CD14-positive monocyte (primary cell): ENCODE measurements around the gene FGD4. TPM values are rescaled to one million over a fixed set of nuclear protein-coding genes. Genes with fewer than 3 reads are reported as not detected.

Source experiments
- DNase-seq, 3 donors: peaks; one replicate each; pipeline ENCODE4 v3.0.0-alpha.2; 2011 to 2022
- H2AFZ ChIP-seq: 2 replicates; pipeline ENCODE4 v1.6.0; 2012; ENCODE audit warnings: mild to moderate bottlenecking, low read depth, low read length, inconsistent platforms; ENCODE audit not compliant: insufficient read depth, poor library complexity, severe bottlenecking
- H3K27ac ChIP-seq, 2 donors: 1 replicate in 1 of 2; 2 replicates in 1 of 2; pipeline ENCODE4 v1.5.1; 2012 to 2013; ENCODE audit warnings: low read length in 2 of 2, control low read depth in 1 of 2, inconsistent platforms in 1 of 2, low read depth in 1 of 2, mild to moderate bottlenecking in 1 of 2
- H3K27me3 ChIP-seq, 2 donors: one replicate each; pipeline versions ENCODE4 v1.6.0 to v1.6.1; 2011 to 2013; ENCODE audit warnings: low read length in 2 of 2; ENCODE audit not compliant: control insufficient read depth in 2 of 2, insufficient read depth in 2 of 2
- H3K36me3 ChIP-seq, 2 donors: replicated peaks in 1 of 2; 1 replicate in 1 of 2; 2 replicates in 1 of 2; pipeline versions ENCODE4 v1.5.1 to v1.6.1; 2012 to 2013; ENCODE audit warnings: low read length in 2 of 2, control low read depth in 1 of 2, inconsistent platforms in 1 of 2, mild to moderate bottlenecking in 1 of 2; ENCODE audit not compliant: insufficient read depth in 2 of 2, control insufficient read depth in 1 of 2
- H3K4me1 ChIP-seq, 2 donors: 1 replicate in 1 of 2; 2 replicates in 1 of 2; pipeline versions ENCODE4 v1.5.1 to v1.6.1; 2012 to 2013; ENCODE audit warnings: low read length in 2 of 2, control low read depth in 1 of 2, inconsistent platforms in 1 of 2, mild to moderate bottlenecking in 1 of 2, moderate library complexity in 1 of 2; ENCODE audit not compliant: insufficient read depth in 2 of 2, control insufficient read depth in 1 of 2
- H3K4me2 ChIP-seq: replicated peaks from 2 replicates; pipeline ENCODE3; 2012; ENCODE audit warnings: low read length, moderate library complexity, mild to moderate bottlenecking; ENCODE audit not compliant: poor library complexity, severe bottlenecking; ENCODE audit errors: extremely low read depth
- H3K4me3 ChIP-seq, 3 experiments: fragments of 200-600 bp in 1 of 3; sonication (generic) in 1 of 3; replicated peaks in 1 of 3; 1 replicate in 2 of 3; 2 replicates in 1 of 3; pipeline ENCODE4 v1.5.1; 2011 to 2013; ENCODE audit warnings: low read length in 3 of 3, mild to moderate bottlenecking in 3 of 3, control low read depth in 2 of 3, low read depth in 2 of 3, inconsistent platforms in 1 of 3, moderate library complexity in 1 of 3
- H3K79me2 ChIP-seq: 2 replicates; pipeline ENCODE4 v1.6.0; 2012; ENCODE audit warnings: mild to moderate bottlenecking, control low read depth, inconsistent platforms, low read length, moderate library complexity; ENCODE audit not compliant: insufficient read depth
- H3K9ac ChIP-seq: 2 replicates; pipeline ENCODE4 v1.6.0; 2017; ENCODE audit warnings: low read length, mild to moderate bottlenecking; ENCODE audit not compliant: insufficient read depth, poor library complexity, severe bottlenecking
- H3K9me3 ChIP-seq, 2 donors: replicated peaks in 1 of 2; 1 replicate in 1 of 2; 2 replicates in 1 of 2; pipeline versions ENCODE4 v1.5.1 to v1.6.1; 2012 to 2013; ENCODE audit warnings: low read length in 2 of 2, control low read depth in 1 of 2; ENCODE audit not compliant: control insufficient read depth in 1 of 2, insufficient read depth in 1 of 2
- H4K20me1 ChIP-seq: 2 replicates; pipeline ENCODE4 v1.6.0; 2012; ENCODE audit warnings: mild to moderate bottlenecking, low read length, control low read depth, moderate library complexity; ENCODE audit not compliant: insufficient read depth
- H3K27ac Mint-ChIP-seq, 7 donors: one replicate each; pipeline ENCODE4 v1.8.0; 2020; ENCODE audit warnings: mild to moderate bottlenecking in 7 of 7, mixed read lengths in 7 of 7, moderate library complexity in 6 of 7, inconsistent platforms in 2 of 7
- H3K27me3 Mint-ChIP-seq, 3 donors: one replicate each; pipeline ENCODE4 v1.8.0; 2021 to 2022; ENCODE audit warnings: low read depth in 3 of 3, mild to moderate bottlenecking in 3 of 3, mixed read lengths in 3 of 3, moderate library complexity in 3 of 3, inconsistent platforms in 1 of 3
- H3K36me3 Mint-ChIP-seq, 2 donors: one replicate each; pipeline ENCODE4 v1.8.0; 2020; ENCODE audit warnings: mixed read lengths in 2 of 2, inconsistent platforms in 1 of 2, mild to moderate bottlenecking in 1 of 2
- H3K4me1 Mint-ChIP-seq: one replicate; pipeline ENCODE4 v1.8.0; 2020; ENCODE audit warnings: mild to moderate bottlenecking, mixed read lengths
- H3K4me3 Mint-ChIP-seq, 2 donors: one replicate each; pipeline ENCODE4 v1.8.0; 2020; ENCODE audit warnings: mild to moderate bottlenecking in 2 of 2, mixed read lengths in 2 of 2, moderate library complexity in 1 of 2
- H3K9me3 Mint-ChIP-seq, 7 donors: one replicate each; pipeline ENCODE4 v1.8.0; 2020 to 2022; ENCODE audit warnings: mixed read lengths in 7 of 7, mild to moderate bottlenecking in 6 of 7, moderate library complexity in 6 of 7, inconsistent platforms in 2 of 7
- CTCF ChIP-seq: fragments of 200-600 bp; IDR thresholded peaks from one replicate; pipeline ENCODE4 v1.8.0; 2022; ENCODE audit warnings: antibody characterized with exemption, mild to moderate bottlenecking
- WGBS: methylation state at CpG from one replicate; pipeline ENCODE4 v1.1.5; 2013; ENCODE audit warnings: missing lambda C conversion rate; ENCODE audit not compliant: insufficient coverage; 5-methylcytosine and 5-hydroxymethylcytosine counted together
- intact Hi-C, 2 donors: fragments of 100-400 bp; cut with micrococcal nuclease; formaldehyde crosslinking; loops; one replicate each; pipeline versions ENCODE4 v1.15.0 to v1.15.1; 2023
- polyA plus RNA-seq, 3 donors: library from polyadenylated mRNA; depleted of rRNA in 1 of 3; unstranded in 2 of 3; stranded (reverse) in 1 of 3; fragments of 300-500 nt in 2 of 3; fragments of >200 nt in 1 of 3; fragmentation: Illumina TruSeq in 2 of 3; gene quantifications; 1 replicate in 2 of 3; 2 replicates in 1 of 3; pipeline ENCODE4 v1.2.3, GENCODE V29; 2012 to 2021

Gene FGD4
- polyA plus RNA-seq, 3 donors: 5.3 to 34.4 (median 6.0) TPM

- Histone ChIP-seq H3K9ac (no peak overlapping the region), H4K20me1 (no peaks in the 10 kb centered on the region), H3K9me3 (peaks cover 0 to 6% of the 10 kb centered on the region in 2 donors), H3K27ac (no peak overlapping the region), H3K4me3 (no peak overlapping the region), H3K79me2 (no peaks in the 10 kb centered on the region), H3K4me1 (peaks cover 14 to 28% of the 10 kb centered on the region in 2 donors), H2AFZ (no peak overlapping the region), H3K36me3 (no peaks in the 10 kb centered on the region), H3K27me3 (peaks cover 0 to 12% of the 10 kb centered on the region in 2 donors), H3K4me2 (no peak overlapping the region)
- TF ChIP-seq CTCF: no peak
- H3K27me3 Mint-ChIP-seq: peaks cover 4 to 24% (median 23%) of the 10 kb centered on the region in 3 donors
- peaks cover 14% of the 10 kb centered on the region for H3K4me1 Mint-ChIP-seq
- no peak for DNase-seq
- intact Hi-C loops: no loop called here
- peaks cover 0 to 3% of the 10 kb centered on the region in 2 donors for H3K36me3 Mint-ChIP-seq
- peaks cover 0 to 11% (median 7%) of the 10 kb centered on the region in 7 donors for H3K9me3 Mint-ChIP-seq
- H3K4me3 Mint-ChIP-seq: no peak overlapping the region
- H3K27ac Mint-ChIP-seq: no peak overlapping the region
Measured at GRCh38 chr12:32395026-32395425, 4.3 kb upstream of the FGD4 start.

GRCh38 chr12:32397696-32398095 is 1.7 kb upstream of the FGD4 start:
- H2AFZ ChIP-seq: no peak overlapping the region
- Mint-ChIP-seq H3K27ac (no peak overlapping the region), H3K9me3 (peaks cover 0 to 10% (median 0%) of the 10 kb centered on the region in 7 donors), H3K4me1 (peaks cover 35% of the 10 kb centered on the region), H3K27me3 (peaks cover 12 to 36% (median 34%) of the 10 kb centered on the region in 3 donors), H3K4me3 (no peak overlapping the region), H3K36me3 (peaks cover 2 to 3% of the 10 kb centered on the region in 2 donors)
- no peaks in the 10 kb centered on the region for H3K9me3 ChIP-seq
- no peak for TF ChIP-seq CTCF
- H3K27me3 ChIP-seq: peaks cover 0 to 24% of the 10 kb centered on the region in 2 donors
- DNase-seq: no peak
- 0% methylated on average over 1 of the region's 4 CpGs for WGBS
- no peak overlapping the region for H3K27ac ChIP-seq
- H4K20me1 ChIP-seq: no peaks in the 10 kb centered on the region
- H3K4me1 ChIP-seq: peaks cover 20 to 44% of the 10 kb centered on the region in 2 donors
- no peak overlapping the region for H3K4me2 ChIP-seq
- H3K4me3 ChIP-seq: no peak overlapping the region
- peaks cover 3% of the 10 kb centered on the region for H3K79me2 ChIP-seq
- no peak overlapping the region for H3K9ac ChIP-seq
- no peaks in the 10 kb centered on the region for H3K36me3 ChIP-seq
- intact Hi-C loops: no loop called here
